ENCODE measurements around the gene LRCH1.

DNA sequence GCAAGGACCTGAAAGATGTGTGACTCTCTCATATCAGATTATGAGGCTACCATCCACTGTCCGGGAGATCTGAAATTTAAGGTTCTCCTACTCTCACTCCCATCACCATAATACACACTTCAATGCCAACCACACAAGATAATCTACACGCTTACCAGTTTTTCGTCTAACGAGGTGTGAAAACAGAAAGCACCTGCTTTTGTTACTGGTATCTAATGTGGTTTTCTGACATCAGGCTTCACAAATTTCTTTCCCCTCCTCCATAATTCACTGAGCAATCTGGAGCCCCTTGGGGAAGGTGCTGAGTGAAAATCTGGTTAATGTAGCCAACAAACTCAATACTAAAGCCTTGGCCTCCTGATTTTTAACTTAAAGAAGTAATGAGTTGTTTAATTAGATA is 10.1 kb upstream of the LRCH1 start:
- TF ChIP-seq, protein P1, sequence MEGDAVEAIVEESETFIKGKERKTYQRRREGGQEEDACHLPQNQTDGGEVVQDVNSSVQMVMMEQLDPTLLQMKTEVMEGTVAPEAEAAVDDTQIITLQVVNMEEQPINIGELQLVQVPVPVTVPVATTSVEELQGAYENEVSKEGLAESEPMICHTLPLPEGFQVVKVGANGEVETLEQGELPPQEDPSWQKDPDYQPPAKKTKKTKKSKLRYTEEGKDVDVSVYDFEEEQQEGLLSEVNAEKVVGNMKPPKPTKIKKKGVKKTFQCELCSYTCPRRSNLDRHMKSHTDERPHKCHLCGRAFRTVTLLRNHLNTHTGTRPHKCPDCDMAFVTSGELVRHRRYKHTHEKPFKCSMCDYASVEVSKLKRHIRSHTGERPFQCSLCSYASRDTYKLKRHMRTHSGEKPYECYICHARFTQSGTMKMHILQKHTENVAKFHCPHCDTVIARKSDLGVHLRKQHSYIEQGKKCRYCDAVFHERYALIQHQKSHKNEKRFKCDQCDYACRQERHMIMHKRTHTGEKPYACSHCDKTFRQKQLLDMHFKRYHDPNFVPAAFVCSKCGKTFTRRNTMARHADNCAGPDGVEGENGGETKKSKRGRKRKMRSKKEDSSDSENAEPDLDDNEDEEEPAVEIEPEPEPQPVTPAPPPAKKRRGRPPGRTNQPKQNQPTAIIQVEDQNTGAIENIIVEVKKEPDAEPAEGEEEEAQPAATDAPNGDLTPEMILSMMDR (optimal IDR thresholded peaks at IDR 0.05 in 1 of 3, IDR thresholded peaks at IDR 0.05 in 1 of 3, conservative IDR thresholded peaks at IDR 0.05 in 1 of 3; ENCODE audit: extremely low read depth in 1 of 3, insufficient read depth in 2 of 3, low read length in 3 of 3), result no peak
- no peak for TF ChIP-seq EZH2 (IDR thresholded peaks at IDR 0.05; ENCODE audit: low read length)
